Activated CD4-positive, alpha-beta T cell treated with anti-CD3 and anti-CD28 coated beads for 24 hours (primary cell): Measurements from ENCODE around the gene RTBDN.

Experiments
- DNase-seq, 2 donors: peaks; one replicate each; pipeline ENCODE4 v3.0.0-alpha.2; 2020; ENCODE audit warnings: low read depth in 2 of 2

RTBDN gene

DNA sequence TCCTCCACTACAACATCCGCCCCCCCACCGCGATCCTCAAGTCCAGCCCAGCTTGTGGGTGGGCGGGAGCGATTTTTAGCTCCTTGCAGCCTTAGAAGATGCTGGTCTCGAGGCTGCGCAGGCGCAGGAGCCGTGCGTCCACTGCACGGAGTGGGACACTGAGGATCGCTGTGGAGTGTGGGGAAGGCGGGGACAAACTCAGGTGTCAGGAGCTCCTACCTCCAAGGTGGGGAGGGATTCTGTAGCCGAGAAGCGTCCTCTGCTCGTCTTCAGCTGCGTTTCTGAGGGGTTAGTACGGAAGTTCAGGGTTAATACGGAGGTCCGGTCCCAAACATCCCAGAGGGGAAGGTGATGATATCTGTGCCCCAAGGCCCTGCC, at the start of gene RTBDN:
RTBDN (minus strand) TSS at position 14 of the 378 bp plus-strand sequence. CDS start 4,600 bp downstream, outside the sequence.
- DNase-seq: no peak

- DNase-seq: no peak
Observed at GRCh38 chr19:12882589-12882988, 48.2 kb upstream of the RTBDN start.

DNA sequence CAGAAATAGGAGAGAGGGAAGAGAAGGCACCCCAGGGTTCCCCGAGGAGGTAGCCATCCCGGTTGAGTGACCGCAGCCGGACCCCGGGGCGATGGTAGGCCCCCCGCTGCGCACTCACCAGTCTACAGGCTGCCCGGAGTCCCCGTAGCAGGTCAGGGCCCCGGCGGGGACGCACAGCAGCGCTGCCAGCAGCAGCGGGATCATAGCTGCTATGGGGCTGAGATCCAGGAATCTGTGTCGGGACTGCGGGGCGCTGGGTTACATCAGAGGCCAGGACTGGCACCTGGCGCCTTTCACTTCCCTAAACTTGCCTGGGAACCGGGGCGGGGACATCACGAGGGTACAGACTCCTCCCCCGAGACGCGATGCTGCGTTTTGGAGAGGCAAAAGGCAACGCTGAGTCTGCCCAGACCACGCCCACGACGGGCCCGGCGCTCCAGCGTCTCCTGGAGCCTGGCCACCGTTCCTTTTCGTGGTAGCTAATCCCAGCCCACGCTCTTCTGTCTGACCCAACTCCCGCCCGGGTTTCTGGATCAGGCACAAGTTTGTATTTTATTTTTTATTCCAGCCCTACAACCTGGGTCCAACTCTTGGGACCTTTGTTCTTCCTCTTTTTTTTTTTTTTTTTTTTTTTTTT, 46.9 kb upstream of the RTBDN start, which contains the start of gene DNASE2:
DNASE2 (minus strand) TSS at position 278 of the 637 bp plus-strand sequence; CDS start at position 204, 74 bp downstream.
- peak; percentile 84 to 91 for DNase-seq

DNA sequence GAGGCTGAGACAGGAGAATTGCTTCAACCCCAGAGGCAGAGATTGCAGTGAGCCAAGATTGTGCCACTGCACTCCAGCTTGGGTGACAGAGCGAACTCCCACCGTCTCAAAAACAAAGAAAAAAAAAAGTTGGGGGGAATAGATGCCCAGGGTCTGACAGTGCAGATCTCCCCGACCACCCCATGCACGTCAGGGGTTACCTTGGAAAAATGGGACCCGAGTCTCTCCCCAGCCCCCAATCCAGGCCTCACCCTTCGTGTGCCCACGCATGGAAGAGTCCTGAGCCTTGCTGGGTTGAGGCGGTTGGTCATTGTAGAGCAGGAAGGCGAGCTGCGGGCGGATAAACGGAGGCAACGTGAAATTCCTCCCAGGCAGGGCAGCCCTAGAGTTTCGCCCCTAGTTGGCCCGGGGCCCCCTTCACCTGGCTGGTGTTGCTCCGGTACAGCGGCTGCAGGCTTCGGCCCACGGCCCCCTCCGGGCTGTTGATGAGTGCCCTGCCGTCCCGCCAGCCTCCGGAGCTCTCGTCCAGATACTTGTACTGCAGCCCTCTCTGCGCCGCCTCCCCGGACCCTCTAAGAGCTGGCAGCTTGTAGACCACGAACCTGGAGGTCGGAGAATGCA, 46.3 kb upstream of the RTBDN start:
- no peak for DNase-seq

DNA sequence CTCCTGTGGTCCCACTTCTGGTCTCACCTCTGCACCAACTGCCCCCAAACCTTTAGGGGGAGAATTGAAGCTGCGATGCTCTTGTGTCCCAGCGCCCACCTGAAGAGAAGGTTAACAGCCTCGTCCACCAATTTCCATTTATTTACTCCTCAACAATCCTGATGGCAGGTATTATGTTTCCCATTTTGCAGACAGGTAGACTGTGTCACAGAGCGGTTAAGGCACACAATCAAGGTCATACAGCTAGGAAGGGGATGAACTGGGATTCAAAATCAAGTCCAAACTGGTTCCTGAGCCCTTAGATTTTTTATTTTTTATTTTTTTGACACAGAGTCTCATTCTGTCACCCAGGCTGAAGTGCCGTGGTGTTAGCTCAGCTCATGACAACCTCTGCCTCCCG, 40.7 kb upstream of the RTBDN start:
- DNase-seq: no peak

- DNase-seq: no peak
Observed at GRCh38 chr19:12873891-12874745, 39.7 kb upstream of the RTBDN start.

GRCh38 chr19:12872941-12873890, 38.8 kb upstream of the RTBDN start:
- peak; percentile 23 to 30 for DNase-seq

DNA sequence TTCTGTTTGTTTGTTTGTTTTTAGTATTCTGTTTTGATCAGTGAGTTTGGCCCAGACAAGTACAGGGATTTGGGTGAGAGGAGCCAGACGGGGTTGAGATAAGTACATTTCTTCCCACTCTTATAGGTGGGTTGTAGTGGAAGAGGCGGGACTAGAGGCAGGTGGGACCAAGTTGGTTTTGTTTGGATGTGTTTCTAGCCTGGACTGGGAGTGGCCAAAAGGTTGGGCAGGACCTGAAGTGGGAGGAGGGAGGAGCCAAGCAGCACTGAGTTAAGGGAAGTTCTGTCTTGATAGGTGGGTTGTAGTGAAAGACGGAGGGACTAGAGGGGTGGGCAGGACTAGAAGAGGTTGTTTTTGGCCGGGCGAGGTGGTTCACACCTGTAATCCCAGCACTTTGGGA, 37.9 kb upstream of the RTBDN start:
- DNase-seq: no peak

- DNase-seq: no peak
Observed at GRCh38 chr19:12871681-12872080, 37.3 kb upstream of the RTBDN start.

GRCh38 chr19:12868540-12869112, 34.2 kb upstream of the RTBDN start:
- DNase-seq: no peak

- DNase-seq: peak; percentile 45 to 61
Observed at GRCh38 chr19:12867120-12868099, 33.0 kb upstream of the RTBDN start.

GRCh38 chr19:12866416-12867119, 32.2 kb upstream of the RTBDN start:
- DNase-seq: no peak

DNA sequence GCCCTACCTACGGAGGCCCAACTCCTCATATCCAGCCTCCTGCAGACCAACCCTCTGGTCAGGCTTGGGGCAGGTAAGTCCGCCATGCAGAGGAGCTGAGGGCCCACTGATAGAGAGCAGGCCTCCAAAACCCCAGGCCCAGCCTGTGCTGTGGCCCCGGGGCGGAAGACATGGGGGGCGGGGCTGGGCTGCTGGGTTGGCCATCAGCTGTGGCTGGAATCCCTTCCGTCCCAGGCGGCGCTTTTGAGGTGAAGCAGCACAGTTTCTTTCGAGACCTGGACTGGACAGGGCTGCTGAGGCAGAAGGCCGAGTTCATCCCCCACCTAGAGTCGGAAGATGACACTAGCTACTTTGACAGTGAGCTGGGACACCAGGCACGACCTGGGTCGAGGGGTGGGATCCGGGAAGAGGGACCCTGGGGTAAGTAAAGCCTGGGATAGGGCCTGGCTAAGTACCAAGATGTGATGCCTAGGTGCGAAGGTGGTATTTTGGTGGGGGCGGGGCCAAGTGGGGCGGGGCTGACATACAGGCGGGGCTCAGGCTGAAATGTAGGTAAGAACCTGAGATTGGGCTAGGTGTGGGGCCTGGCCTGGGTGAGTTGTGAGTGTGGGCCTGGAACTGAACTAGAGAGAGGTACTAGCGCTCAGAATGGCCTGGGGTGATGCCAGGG, 31.5 kb upstream of the RTBDN start:
- DNase-seq: no peak

GRCh38 chr19:12864721-12865715, 30.6 kb upstream of the RTBDN start:
- no peak for DNase-seq

GRCh38 chr19:12864143-12864542, 29.8 kb upstream of the RTBDN start:
- DNase-seq: no peak

GRCh38 chr19:12859546-12859945, 25.2 kb upstream of the RTBDN start:
- no peak for DNase-seq
